Stomach (tissue), 4 donors: ENCODE results near the gene METTL24.

Source experiments
- EP300 ChIP-seq: sonication (generic); formaldehyde crosslinking; IDR thresholded peaks from one replicate; pipeline ENCODE4 v1.6.1; 2017; ENCODE audit warnings: antibody characterized with exemption
- POLR2AphosphoS5 ChIP-seq, 3 donors: sonication (generic); formaldehyde crosslinking; IDR thresholded peaks; one replicate each; pipeline ENCODE4 v1.6.1; 2016; ENCODE audit warnings: antibody characterized with exemption in 3 of 3

DNA sequence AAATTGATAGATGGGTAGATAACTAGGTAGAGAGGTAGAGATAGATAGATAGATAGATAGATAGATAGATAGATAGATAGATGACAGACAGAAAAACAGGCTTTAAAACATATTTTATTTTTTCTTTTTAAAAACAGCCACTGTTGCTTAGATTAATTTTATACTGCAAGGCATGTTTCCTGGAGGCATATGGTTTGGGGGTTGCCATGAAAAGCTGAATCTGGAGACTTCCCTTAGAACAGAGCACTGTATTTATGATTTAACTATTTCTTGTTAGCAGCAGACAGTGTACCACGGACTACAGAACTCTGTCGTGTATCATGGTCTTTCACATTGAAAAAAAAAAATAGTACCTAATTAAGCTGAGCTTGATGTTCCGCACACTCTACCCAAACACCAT, 38.8 kb downstream of the METTL24 start:
- TF ChIP-seq POLR2AphosphoS5 (IDR thresholded peaks at IDR 0.05) = no peak
- no peak for TF ChIP-seq EP300
